ENCODE results near the gene RAI1. TPM values are rescaled to one million over a fixed set of nuclear protein-coding genes. Genes with fewer than 3 reads are reported as not detected.
"Not testable (repeated sequence)": the region's sequence is repeated elsewhere in the genome, so short reads cannot be mapped to it uniquely, and the experiment has no call there.

RAI1 gene
- total RNA-seq, 1 experiment from 2014 or later, result 5.9 TPM

DNA sequence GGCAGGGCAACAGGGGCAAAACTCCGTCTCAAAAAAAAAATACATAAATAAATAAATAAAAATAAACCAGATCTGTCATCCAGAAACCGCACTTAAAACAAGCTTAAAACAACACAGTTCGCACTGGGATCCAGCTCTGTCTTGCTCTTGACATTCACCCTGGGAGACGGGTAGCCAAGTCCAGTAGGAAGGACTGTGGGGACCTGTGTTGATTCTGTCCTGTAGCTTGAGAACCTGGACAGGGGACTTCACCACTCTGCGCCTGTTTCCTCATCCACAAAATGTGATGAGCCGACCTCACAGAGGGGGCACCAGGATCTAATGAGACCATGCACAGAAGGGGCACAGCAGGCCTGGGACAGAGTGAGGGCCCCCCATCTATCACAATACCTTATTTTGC, 1.5 kb upstream of the RAI1 start:
- no peak for DNase-seq (ENCODE audit: low read depth)

- DNase-seq (ENCODE audit: low read depth), result no peak
These were observed 626 bp upstream of the RAI1 start for GRCh38 chr17:17680477-17681186.

- peak; percentile 66 for DNase-seq (ENCODE audit: low read depth)
These were observed 560 bp downstream of the RAI1 start for GRCh38 chr17:17681744-17682292.

- DNase-seq (ENCODE audit: low read depth), result peak; percentile 59
These were observed 1.1 kb downstream of the RAI1 start for GRCh38 chr17:17682293-17682736.

DNA sequence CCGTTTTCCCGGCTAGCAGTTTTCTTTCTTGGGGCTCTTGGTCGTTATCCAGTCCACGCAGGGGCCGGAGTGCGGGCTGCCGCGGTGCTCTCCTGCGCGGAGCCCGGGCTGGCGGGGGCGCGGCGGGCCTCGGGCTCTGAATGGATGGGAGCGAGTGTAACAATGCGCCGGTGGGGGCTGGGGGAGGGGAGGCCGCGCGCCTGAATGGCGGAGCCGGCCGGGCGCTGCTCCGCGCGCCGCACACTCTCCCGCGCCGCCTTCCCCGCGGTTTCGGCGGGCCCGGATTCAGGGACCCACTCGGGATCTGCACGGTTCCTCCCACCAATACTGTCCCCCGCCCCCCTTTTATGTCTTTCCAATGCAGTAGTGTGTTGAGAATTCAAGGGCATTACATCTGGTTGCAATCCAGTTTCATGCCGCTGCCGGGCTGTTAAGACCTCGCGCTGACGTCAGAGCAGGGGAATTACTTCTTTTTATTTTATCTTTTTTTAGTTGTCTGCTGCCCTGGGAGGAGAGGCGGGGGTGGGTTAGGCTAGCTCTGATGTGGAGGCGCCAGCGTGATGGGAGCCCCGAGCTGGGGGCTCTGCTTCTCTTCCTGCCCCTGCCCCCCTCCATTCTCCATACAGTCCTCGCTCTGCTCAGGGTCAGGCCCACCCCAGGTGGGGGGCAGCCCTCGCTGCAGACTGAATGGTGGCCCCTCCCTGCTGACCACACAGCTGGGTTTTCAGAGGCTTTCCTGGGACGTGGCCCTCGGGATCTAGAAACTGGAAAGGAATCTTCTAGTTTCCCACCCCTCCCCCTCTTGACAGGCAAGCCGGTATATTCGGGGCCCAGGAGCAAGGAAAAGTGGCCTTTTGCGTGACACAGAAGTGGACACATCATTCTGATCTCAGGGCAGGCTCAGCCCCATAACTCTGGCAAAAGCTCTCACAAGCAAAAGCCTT, 1.8 kb downstream of the RAI1 start:
- peak; percentile 76 for DNase-seq (ENCODE audit: low read depth)

- no peak for DNase-seq (ENCODE audit: low read depth)
These were observed 2.6 kb downstream of the RAI1 start for GRCh38 chr17:17683710-17684365.

DNA sequence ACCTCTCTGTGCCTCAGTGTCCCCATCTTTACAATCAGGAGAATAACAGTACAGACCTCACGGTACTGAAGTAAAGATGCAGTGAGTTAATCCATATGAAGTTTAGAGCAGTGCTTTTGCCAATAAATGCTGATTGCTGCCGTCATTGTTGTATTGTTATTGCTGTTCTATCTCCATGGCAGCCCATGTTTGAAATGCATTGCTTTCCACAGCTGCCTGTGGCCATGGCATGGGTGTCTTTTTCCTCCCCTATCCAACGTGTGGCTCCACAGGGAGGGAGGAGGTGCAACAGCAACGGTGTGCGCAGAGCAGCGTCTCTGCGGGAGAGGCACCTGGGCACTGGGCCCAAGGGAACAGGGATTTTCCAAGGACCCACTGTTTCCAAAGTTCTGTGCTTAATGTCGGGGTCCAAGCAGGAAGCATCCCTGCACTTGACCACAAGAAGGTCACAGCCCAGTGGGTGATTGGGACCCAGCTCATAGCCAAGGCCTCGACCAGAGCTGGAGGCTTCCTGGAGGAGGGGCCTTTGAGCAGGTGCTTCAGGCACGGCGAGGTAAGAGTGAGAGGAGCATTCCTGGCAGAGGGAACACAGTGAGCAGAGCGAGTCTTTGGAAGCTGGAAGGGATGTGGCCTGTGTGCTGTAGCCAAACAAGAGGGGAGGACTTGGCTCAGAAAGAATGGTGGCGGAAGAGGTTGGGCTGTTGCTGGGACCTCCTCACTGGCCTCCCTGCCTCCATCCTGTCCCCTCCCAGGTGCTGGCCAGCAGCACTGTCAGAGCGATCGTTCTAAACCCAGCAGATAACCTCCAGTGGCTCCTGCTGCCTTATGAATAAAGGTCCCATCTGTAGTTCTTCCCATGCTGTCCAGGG, 3.9 kb downstream of the RAI1 start:
- no peak for DNase-seq (ENCODE audit: low read depth)

DNA sequence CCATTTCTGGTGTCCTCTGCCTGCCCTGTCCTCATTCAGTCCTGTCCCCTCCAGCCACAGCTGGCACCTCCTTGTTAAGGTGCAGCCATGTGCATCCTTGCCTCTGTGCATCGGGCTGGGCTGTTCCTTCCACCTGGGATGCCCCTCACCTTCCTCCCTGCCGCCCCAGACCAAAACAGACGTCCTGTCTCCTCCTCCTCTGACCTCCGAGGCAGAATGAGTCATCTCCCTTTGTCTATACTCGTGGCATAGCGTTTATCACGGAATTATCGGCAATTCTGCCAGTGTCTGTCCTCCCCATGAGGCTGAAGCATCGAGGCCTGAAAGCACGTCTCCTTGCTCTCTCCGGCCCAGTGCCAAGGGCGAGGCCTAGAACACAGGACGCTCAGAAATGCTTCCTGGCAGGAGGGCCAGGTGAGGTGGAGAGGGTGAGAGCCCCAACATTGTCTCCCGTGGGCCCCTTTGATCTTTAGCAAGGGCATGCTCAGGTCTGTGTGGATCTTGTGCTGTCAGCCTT, 4.6 kb downstream of the RAI1 start:
- peak; percentile 81 for DNase-seq (ENCODE audit: low read depth)

GRCh38 chr17:17689312-17689711, 8.1 kb downstream of the RAI1 start:
- DNase-seq (ENCODE audit: low read depth), result no peak

DNA sequence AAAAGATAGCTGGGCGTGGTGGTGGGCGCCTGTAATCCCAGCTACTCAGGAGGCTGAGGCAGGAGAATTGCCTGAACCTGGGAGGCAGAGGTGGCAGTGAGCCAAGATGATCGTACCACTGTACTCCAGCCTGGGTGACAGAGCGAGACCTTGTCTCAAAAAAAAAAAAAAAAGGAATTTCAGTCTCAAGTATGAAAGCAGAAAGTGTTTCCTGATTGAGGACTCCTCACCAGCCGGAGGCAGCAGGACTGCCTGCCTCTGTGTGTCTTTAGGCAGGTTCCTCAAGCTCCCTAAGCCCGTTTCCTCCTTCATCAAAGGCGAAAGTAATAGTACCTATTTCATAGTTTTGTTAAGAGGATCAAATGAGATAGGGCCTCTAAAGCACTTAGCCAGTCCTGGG, 9.0 kb downstream of the RAI1 start:
- DNase-seq (ENCODE audit: low read depth), result not testable (repeated sequence)

DNA sequence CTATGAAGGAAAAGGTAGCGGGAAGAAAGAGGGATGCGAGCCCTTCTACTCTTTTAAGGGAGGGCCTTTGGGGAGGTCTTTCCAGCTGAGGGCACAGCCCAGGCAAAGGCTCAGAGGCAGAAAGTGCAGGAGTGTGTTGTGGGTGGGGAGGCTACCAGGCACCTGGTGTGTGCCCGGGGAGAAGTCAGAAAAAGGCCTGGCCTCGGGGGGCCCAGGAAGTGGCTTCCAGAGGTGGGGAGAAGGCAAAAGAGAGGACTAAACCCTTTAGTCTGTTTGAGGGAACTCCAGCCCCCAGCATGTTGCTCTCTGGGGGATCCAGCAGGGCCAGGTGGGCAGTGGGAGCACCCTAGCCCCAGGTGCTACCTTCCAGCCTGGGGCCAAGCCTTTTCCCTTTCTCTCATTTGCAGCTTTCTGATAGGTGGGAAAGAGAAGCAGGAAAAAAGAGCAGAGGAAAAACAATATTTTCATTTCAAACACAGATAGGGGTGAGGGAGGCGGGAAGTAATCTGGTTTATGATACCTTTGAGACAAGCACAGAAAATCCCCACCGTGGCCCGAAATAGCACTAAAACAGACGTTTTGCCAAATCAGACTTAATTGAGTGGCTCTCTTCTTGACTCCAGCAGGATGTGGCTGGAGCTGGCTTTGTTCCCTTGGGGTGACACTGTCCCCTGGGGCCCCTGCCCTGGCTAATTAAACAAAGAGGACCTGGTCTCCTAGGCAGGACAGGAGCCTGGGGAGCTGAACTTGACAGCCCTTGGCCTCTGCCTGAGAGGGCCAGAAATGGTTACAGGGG, 10.4 kb downstream of the RAI1 start:
- DNase-seq (ENCODE audit: low read depth), result peak; percentile 45

DNA sequence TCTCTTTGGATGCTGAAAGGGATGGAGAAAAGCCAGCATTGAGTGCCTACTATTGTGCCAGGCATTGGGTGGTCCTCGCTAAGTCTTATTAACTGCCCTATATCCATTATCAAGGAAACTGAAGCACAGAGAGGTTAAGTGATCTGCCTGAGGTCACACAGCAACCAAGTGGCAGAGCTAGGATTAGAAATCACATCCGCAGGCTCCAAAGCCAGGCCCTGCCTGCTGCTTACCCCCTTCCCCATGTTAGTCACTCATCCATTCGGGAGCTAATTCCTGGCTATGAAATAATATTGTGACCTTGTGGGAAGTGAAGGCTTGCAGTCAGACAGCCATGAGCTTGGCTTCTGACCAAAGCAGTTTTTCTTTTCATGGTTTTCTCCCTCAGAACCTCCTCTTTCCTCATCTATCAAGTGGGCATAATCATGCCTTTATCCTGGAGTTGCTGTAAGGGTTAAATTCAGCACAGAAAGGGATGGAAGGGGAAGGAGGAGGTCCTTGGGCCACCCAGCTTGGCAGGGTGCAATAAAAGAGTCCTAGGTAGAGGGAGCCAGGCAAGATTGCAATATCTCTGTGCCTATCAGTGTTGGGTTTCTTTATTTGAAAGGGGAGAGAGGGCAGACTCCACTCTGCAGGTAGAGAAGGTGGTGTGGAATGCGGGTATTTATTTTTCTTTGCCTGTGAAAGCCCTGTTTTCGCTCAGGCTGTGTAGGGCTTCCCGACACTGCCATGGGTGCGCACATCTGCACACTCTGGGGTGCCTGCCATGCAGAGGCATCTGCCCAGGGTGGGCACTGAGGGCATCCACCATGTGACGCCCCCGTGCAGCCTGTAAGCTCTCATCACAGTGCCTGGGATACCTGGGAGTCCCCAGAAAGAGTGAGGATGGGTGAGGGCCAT, 11.3 kb downstream of the RAI1 start:
- DNase-seq (ENCODE audit: low read depth), result no peak

DNA sequence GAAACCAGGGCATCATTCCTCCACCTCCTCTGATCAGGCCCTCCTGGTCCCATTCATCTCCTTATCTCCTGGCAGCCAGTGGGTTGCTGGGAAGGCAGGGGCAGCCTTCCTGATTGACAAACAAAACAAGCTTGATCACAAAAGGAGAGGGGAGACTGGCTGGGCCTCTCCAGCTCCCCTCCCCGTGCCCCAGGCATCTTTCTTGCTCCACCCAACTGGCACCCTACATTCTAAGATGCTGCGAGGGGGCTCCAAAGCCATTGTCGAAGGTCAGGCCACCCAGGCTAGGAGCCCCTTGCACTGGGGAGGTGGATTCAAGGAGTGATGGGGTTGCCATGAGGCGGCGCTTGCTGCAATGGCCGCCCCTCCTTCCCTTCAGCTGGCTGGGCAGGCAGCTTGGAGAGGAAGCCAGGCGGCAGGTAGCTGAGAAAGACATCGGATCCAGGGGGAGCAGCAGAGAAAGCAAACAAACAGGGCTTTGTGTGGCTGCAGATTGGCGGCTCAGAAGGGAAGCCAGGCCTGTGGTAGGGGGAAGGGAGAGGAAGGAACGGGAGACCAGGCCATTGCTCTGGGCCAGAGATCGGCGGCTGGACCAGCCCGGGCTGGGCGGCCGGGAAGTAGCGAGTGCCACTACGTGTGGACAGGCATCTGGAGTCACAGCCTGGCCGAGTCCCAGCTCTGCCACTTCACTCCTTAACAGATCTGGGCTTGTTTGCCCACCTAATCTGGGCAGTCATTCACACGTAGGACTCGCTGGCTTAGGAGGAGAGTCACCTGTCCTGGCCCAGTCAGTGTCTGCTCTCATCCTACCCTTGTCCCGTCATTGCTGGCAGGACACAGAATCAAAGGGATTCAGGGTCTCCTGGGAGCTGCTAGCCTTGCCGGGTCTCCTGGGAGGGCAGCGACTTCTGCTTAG, 12.3 kb downstream of the RAI1 start:
- DNase-seq (ENCODE audit: low read depth), result peak; percentile 74

GRCh38 chr17:17694169-17695081, 13.2 kb downstream of the RAI1 start:
- peak; percentile 88 for DNase-seq (ENCODE audit: low read depth)

GRCh38 chr17:17696085-17696484, 14.8 kb downstream of the RAI1 start:
- no peak for DNase-seq (ENCODE audit: low read depth)

GRCh38 chr17:17696882-17697633, 15.8 kb downstream of the RAI1 start:
- no peak for DNase-seq (ENCODE audit: low read depth)

All from Daoy (cell line).